ENCODE measurements around the gene RAB3IP.
"Not testable (repeated sequence)": the region's sequence is repeated elsewhere in the genome, so short reads cannot be mapped to it uniquely, and the experiment has no call there.

Gene RAB3IP

GRCh38 chr12:69756088-69756755 is 17.6 kb downstream of the RAB3IP start:
- DNase-seq (ENCODE audit: low read depth) = no peak

GRCh38 chr12:69758105-69758504 is 19.4 kb downstream of the RAB3IP start:
- no peak for DNase-seq (ENCODE audit: low read depth)

DNA sequence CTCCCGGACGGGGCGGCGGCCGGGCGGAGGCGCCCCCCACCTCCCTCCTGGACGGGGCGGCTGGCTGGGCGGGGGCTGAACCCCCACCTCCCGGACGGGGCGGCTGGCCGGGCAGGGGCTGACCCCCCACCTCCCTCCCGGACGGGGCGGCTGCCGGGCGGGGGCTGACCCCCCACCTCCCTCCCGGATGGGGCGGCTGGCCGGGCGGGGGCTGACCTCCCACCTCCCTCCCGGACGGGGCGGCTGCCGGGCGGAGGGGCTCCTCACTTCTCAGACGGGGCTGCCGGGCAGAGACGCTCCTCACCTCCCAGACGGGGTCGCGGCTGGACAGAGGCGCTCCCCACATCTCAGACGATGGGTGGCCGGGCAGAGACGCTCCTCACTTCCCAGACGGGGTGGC is 20.9 kb downstream of the RAB3IP start:
- not testable (repeated sequence) for DNase-seq (ENCODE audit: low read depth)

DNA sequence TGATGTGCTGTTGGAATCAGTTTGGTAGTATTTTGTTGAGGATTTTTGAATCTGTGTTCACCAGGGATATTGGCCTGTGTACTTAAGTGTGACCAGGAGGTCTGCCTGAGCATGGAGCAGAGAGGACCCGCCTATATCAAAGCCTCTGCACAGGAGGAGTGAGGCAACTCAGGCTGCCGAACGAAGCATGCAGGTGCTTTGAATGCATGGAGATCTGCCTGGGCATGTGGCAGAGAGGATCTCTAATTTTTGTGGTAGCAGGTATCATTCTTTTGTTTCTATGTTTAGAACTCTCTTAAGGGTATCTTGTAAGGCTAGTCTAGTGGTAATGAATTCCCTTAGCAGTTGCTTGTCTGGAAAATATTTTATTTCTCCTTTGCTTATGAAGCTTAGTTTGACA is 26.9 kb downstream of the RAB3IP start:
- no peak for DNase-seq (ENCODE audit: low read depth)

- no peak for DNase-seq (ENCODE audit: low read depth)
These were observed 27.6 kb downstream of the RAB3IP start for GRCh38 chr12:69766260-69766659.

DNA sequence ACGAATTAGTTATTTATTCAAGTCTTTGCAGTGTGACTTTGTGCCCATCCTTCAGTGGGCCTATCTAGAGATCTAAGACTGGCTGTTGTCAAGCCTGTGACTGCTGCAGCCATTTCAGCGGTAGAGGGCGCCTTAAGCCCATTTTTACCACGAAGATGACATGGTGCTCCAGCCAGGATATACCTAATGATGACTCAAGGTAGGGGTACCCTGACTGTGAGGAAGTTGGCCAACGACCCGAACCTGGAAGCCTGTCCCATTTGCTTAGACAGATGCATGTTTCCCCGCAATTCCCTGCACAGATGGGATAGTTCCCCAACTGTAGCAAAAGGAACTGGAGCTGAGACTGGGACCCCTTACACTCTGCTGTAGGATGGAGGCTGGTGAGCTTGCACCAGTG is 41.3 kb downstream of the RAB3IP start:
- no peak for DNase-seq (ENCODE audit: low read depth)

DNA sequence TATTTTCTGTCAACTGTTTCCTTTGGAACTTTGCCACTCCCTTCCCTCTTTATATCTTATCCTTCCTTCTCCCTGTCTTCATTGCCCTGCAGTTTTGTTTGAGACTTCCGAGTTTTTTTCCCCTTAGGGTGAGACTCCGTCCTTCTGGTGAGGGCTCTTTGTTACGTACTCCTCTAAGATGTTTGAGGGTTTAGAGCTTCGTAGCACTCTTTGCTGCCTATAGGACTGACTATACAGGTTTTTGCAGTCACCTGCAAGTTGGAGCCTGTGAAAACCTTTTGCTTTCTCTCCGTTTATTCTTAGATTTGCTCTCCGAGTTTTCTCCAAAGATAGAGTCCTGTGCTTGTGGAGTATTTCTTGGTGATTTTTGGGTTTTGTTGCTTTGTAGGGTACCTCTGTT is 44.7 kb downstream of the RAB3IP start:
- no peak for DNase-seq (ENCODE audit: low read depth)

DNA sequence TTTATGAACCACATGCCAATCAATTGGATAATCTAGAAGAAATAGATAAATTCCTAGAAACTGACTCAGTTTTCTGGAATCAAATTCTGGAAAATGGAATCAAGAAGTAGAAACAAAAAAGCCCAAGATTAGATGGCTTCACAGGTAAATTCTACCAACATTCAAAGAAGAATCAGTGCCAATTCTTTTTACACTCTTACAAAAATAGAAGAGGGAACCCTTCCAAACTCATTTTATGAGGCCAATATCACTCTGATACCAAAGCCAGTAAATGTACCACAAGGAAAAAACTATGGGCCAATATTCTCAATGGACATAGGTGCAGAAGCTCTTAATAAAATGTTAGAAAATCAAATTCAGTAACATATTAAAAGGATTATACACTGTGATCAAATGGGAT is 50.7 kb downstream of the RAB3IP start:
- DNase-seq (ENCODE audit: low read depth) = no peak

DNA sequence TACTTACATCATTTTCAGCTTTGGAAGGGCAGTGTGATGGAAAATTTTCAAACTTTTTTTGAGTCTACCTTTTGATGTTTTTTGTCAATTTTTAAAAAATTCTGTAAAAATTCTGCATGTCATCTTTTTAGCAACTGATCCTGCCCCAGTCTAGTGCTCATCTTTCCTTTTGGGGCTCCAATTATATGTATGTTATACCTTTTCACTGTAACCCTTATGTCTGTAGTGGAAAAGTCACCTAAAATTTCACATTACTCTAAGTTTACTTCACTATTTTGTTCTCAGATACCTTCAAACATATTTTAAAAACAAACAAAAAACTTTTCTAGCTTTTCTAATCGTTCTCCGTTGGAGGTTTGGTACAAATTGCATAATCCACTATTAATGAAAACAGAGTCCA is 53.9 kb downstream of the RAB3IP start:
- DNase-seq (ENCODE audit: low read depth) = no peak

DNA sequence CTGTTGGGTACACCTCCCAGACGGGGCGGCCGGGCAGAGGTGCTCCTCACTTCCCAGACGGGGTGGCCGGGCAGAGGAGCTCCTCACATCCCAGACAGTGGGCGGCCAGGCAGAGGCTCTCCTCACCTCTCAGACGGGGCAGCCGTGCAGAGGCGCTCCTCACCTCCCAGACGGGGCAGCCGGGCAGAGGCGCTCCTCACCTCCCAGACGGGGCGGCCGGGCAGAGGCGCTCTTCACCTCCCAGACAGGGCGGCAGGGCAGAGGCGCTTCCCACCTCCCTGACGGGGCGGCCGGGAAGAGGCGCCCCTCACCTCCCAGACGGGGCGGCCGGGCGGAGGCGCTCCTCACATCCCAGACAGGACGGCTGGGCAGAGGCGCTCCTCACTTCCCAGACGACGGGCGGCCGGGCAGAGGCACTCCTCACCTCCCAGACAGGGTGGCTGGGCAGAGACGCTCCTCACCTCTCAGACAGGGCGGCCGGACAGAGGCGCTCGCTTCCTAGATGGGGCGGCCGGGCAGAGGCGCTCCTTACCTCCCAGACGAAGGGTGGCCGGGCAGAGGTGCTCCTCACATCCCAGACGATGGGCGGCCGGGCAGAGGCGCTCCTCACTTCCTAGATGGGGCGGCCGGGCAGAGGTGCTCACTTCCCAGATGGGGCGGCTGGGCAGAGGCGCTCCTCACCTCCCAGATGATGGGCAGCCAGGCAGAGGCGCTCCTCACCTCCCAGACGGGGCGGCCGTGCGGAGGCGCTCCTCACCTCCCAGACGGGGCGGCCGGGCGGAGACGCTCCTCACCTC is 68.6 kb downstream of the RAB3IP start:
- not testable (repeated sequence) for DNase-seq (ENCODE audit: low read depth)

GRCh38 chr12:69810870-69811498 is 72.3 kb downstream of the RAB3IP start:
- DNase-seq (ENCODE audit: low read depth) = no peak

DNA sequence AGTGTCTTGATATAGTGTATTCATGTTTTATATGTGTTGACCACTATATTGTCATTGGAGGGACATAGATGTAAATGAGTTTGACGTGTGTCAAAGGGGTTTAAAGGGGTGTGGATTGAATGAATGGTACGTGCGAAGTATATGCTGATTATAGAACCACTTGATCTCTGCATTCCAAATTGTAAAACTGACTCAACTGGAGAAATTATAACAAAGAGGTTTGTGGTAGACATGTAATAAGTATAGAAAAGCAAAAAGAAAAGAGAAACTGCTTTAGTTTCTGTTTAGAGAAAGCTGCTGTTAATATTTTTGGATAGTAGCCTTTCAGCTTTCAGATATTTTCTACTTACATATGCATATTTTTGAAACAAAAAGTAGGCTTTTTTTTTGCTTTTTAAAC is 77.4 kb downstream of the RAB3IP start:
- no peak for DNase-seq (ENCODE audit: low read depth)

DNA sequence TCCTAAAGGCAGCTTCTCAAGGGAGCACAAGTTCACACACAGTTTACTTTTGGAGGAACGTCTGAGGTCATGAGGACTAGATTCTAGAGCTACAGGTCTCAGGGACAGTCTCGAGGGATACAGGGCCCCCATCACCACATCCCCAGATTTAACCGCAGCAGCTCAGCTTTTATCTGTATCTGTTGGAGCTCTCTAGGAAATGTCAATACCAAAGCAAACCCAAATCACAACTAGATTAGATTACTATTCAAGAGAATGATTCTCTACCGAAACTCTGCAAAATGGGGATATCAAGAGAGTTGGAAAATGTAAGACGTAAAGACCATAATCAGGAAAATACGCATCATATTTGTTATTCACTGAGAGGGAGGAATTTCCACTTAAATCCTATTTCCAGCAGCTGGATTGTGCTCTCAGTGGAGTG is 82.4 kb downstream of the RAB3IP start:
- DNase-seq (ENCODE audit: low read depth) = no peak

GRCh38 chr12:69821456-69822159 is 82.9 kb downstream of the RAB3IP start:
- no peak for DNase-seq (ENCODE audit: low read depth)

- DNase-seq (ENCODE audit: low read depth) = no peak
These were observed 83.7 kb downstream of the RAB3IP start for GRCh38 chr12:69822201-69822860.

GRCh38 chr12:69824028-69824427 is 85.4 kb downstream of the RAB3IP start:
- DNase-seq (ENCODE audit: low read depth) = no peak

DNA sequence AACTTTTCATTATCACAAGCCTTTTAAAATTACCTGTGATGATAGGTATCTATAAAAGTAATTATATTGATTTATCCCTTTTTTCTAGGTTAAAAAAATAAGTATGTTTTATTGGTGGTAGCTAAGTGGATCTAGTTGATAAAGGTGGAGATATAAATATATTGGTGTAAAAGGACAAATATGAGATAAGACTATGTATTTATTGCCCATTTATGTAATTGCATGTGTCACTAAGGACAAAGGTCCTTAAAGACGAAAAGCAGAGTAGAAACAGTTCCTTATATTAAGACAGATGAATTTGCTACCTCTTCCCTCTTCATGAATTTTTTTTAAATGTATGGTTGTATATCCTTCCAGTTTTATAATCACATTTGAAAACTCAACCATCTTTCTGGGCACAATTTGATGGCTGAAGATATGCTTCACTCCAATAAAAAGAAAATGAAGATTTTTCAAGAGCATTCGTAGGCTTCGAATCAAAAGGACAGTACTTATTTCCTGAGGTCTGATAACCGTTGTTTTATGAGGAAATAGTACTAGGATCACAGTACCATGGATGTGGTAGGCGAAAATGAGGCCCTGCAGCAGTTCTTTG is 86.4 kb downstream of the RAB3IP start, which contains the start of gene MYRFL:
MYRFL (plus strand) TSS at position 262 of the 595 bp plus-strand sequence; CDS start at position 553, 291 bp downstream.
- no peak for DNase-seq (ENCODE audit: low read depth)

DNA sequence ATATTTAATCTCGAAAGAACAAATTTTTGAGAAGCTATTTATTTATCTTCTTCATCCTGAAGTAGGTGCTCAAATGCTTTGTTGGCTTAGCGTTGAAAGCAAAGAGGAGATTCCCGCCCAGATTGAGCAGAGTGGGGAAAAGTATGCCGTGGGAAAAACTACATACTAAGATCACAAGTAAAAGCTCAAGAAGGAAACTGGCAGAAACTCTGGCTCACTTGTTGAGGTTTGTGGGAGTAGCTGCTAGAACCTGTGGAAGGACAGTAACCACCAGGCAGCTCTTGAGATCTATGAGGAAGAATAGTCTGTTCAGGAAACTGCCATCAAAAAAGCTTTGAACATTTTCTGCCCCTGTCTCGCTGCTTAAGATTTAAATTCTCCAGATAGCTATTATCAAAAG is 90.2 kb downstream of the RAB3IP start:
- DNase-seq (ENCODE audit: low read depth) = no peak

GRCh38 chr12:69833696-69834095 is 95.0 kb downstream of the RAB3IP start:
- no peak for DNase-seq (ENCODE audit: low read depth)

DNA sequence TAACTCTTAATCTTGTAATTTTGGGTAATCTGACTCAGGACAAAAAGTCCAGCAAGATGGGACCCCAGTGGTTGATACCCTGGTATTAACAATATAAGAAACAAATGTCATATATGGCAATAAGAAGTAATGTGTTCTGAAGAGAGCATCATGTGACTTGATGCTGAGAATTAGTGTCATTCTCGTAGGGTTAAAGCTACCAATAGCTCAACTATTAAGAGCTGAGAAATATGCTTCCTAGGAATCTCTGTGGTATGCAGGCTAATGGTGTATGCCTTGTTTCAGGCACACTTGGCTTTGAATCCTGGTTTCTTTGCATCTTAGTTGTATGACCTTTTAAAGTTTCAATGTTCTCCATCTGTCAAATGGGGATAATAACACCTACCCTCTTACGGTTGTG is 95.5 kb downstream of the RAB3IP start:
- no peak for DNase-seq (ENCODE audit: low read depth)

DNA sequence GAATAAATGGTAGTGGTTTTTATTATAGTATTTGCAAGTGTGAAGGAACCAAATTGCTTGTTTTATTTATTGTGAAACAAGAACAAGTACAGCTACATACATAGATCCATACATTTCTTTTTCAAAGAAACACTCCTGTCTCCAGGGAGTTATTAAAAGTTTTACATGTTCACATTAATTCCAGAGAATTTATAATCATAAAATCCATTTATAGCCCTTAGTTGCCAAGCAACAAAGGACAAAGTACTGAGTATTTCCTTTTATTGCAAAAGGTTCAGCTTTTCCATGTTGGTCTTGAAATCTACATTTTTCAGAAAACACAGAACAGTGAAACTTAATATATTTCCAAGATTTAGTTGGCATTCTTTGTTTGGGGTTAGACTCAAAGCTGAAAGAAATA is 95.9 kb downstream of the RAB3IP start:
- no peak for DNase-seq (ENCODE audit: low read depth)

DNA sequence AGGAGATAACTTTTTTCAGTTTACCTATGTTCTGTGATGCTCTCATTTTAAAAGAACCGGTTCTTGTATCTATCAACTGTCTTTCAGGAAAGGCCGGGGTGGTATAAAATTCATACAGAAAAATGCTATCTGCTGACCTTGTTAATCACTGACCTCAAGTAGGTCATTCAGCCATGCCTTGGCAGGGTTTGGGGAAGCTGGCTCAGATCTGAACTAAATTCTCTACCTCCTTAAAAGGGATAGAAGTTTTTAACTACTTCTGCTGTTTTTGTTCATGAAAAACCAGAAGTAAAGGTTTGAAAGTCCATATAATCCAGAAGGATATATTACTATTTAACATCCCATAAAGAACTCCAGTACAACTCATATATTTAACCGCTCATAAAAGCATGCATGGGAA is 96.4 kb downstream of the RAB3IP start:
- no peak for DNase-seq (ENCODE audit: low read depth)
